Body of pancreas (tissue), 4 donors: ENCODE measurements around the gene DRC7. TPM values are rescaled to one million over a fixed set of nuclear protein-coding genes. Genes with fewer than 3 reads are reported as not detected.
"Not testable (repeated sequence)": the region's sequence is repeated elsewhere in the genome, so short reads cannot be mapped to it uniquely, and the experiment has no call there.

ENCODE experiments used
- ATAC-seq: fragments of 150-250 bp; one replicate; pipeline ENCODE4 v1.9.1; 2016
- DNase-seq, 4 donors: peaks; one replicate each; pipeline ENCODE4 v3.0.0-alpha.2; 2019
- H3K27ac ChIP-seq, 4 donors: fragments of 200-600 bp; sonication (generic); 1 replicate in 3 of 4; 2 replicates in 1 of 4; pipeline versions ENCODE4 v1.5.1 to v1.6.1; 2016 to 2019; ENCODE audit warnings: mild to moderate bottlenecking in 1 of 4, mixed read lengths in 1 of 4, moderate library complexity in 1 of 4
- H3K27me3 ChIP-seq, 2 donors: fragments of 200-600 bp; sonication (generic); one replicate each; pipeline ENCODE4 v1.6.0; 2016; ENCODE audit warnings: mild to moderate bottlenecking in 1 of 2
- H3K36me3 ChIP-seq, 2 donors: fragments of 200-600 bp; sonication (generic); replicated peaks in 1 of 2; 2 replicates each; pipeline ENCODE4 v1.5.1; 2016; ENCODE audit warnings: low read depth in 2 of 2; ENCODE audit not compliant: insufficient read depth in 1 of 2
- H3K4me1 ChIP-seq: fragments of 200-600 bp; sonication (generic); one replicate; pipeline ENCODE4 v1.6.0; 2016
- H3K4me3 ChIP-seq, 2 donors: fragments of 200-600 bp; sonication (generic); 1 replicate in 1 of 2; 2 replicates in 1 of 2; pipeline ENCODE4 v1.5.1; 2016 to 2019
- H3K9me3 ChIP-seq, 3 donors: fragments of 200-600 bp; sonication (generic); 1 replicate in 2 of 3; 2 replicates in 1 of 3; pipeline ENCODE4 v1.5.1; 2016
- CTCF ChIP-seq, 7 experiments: fragments of 450-650 bp in 4 of 7; fragments of 200-600 bp in 3 of 7; sonication (generic) in 3 of 7; IDR thresholded peaks; one replicate each; pipeline ENCODE4 v1.5.1; 2016 to 2019; ENCODE audit warnings: antibody characterized with exemption in 7 of 7
- POLR2A ChIP-seq, 3 donors: fragments of 450-650 bp; IDR thresholded peaks; one replicate each; pipeline ENCODE4 v1.6.1; 2016; ENCODE audit warnings: antibody characterized with exemption in 3 of 3, mild to moderate bottlenecking in 2 of 3
- WGBS, 2 donors: methylation state at CpG; one replicate each; pipeline ENCODE4 v1.1.5; 2017; 5-methylcytosine and 5-hydroxymethylcytosine counted together
- intact Hi-C: fragments of 100-400 bp; cut with DNase I; formaldehyde crosslinking; loops from one replicate; pipeline ENCODE4 v1.15.1; 2023
- total RNA-seq, 2 donors: library from RNA; depleted of rRNA; stranded (reverse); fragments of >200 nt; gene quantifications; one replicate each; pipeline ENCODE4 v1.1.0, GENCODE V29; 2016

DRC7 gene
- total RNA-seq, 2 donors from 2014 or later = 1.3 TPM; not detected in 1

- intact Hi-C loops = no loop called here
- DNase-seq (peak in 1 of 4 donors; percentile 9), ATAC-seq (no peak)
- H3K4me1 ChIP-seq = no peaks in the 10 kb centered on the region
- H3K27me3 ChIP-seq = no peaks in the 10 kb centered on the region
- WGBS, 2 donors = 85 to 86% methylated on average over 17 to 20 of the region's 20 CpGs
- no peak overlapping the region for H3K27ac ChIP-seq
- H3K9me3 ChIP-seq = no peaks in the 10 kb centered on the region
- peaks cover 2 to 5% of the 10 kb centered on the region in 2 donors for H3K36me3 ChIP-seq
- H3K4me3 ChIP-seq = no peak overlapping the region
- TF ChIP-seq POLR2A (IDR thresholded peaks at IDR 0.05) (no peak), CTCF (IDR thresholded peaks at IDR 0.05) (no peak)
Measured at GRCh38 chr16:57668630-57669475, 25.8 kb upstream of the DRC7 start.

- Histone ChIP-seq H3K4me3 (no peak overlapping the region), H3K4me1 (no peaks in the 10 kb centered on the region), H3K27me3 (no peaks in the 10 kb centered on the region), H3K27ac (no peak overlapping the region), H3K9me3 (no peaks in the 10 kb centered on the region), H3K36me3 (peaks cover 0 to under 1% of the 10 kb centered on the region in 2 donors)
- intact Hi-C loops = no loop called here
- DNase-seq = peak in 1 of 4 donors; percentile 19
- 66 to 83% methylated on average over 5 to 12 of the region's 12 CpGs for WGBS, 2 donors
- peak in 3 of 7 experiments; percentile 16 to 31 (median 23) for TF ChIP-seq CTCF (IDR thresholded peaks at IDR 0.05)
- TF ChIP-seq POLR2A (IDR thresholded peaks at IDR 0.05) = no peak
- ATAC-seq = no peak
Measured at GRCh38 chr16:57669476-57670162, 25.0 kb upstream of the DRC7 start.

- WGBS, 2 donors = 73 to 76% methylated on average over 4 of the region's 4 CpGs
Measured at GRCh38 chr16:57670196-57670595, 24.4 kb upstream of the DRC7 start.

GRCh38 chr16:57671451-57671850, 23.2 kb upstream of the DRC7 start:
- ATAC-seq, H3K27ac ChIP-seq, intact Hi-C loops, H3K27me3 ChIP-seq, H3K4me3 ChIP-seq, H3K4me1 ChIP-seq, H3K9me3 ChIP-seq, H3K36me3 ChIP-seq: not testable (repeated sequence)
- peak in 1 of 4 donors; percentile 2 for DNase-seq
- 83 to 92% methylated on average over 7 of the region's 7 CpGs for WGBS, 2 donors

More at GRCh38 chr16:57670196-57670595, 24.4 kb upstream of the DRC7 start:
- H3K27me3 ChIP-seq = no peaks in the 10 kb centered on the region
- no peaks in the 10 kb centered on the region for H3K9me3 ChIP-seq
- intact Hi-C loops = no loop called here
- H3K36me3 ChIP-seq = no peaks in the 10 kb centered on the region
- H3K4me1 ChIP-seq = no peaks in the 10 kb centered on the region
- no peak overlapping the region for H3K27ac ChIP-seq
- ATAC-seq (no peak), DNase-seq (peak in 1 of 4 donors; percentile 2)
- no peak overlapping the region for H3K4me3 ChIP-seq
- TF ChIP-seq CTCF (IDR thresholded peaks at IDR 0.05) (no peak), POLR2A (IDR thresholded peaks at IDR 0.05) (no peak)

- H3K27me3 ChIP-seq = no peaks in the 10 kb centered on the region
- H3K9me3 ChIP-seq = no peaks in the 10 kb centered on the region
- DNase-seq = no peak
- intact Hi-C loops = no loop called here
- peaks cover 5% of the 10 kb centered on the region for H3K4me1 ChIP-seq
- no peak overlapping the region for H3K27ac ChIP-seq
- no peak for TF ChIP-seq CTCF (IDR thresholded peaks at IDR 0.05)
- no peak for TF ChIP-seq POLR2A (IDR thresholded peaks at IDR 0.05)
- no peaks in the 10 kb centered on the region for H3K36me3 ChIP-seq
- 68 to 74% methylated on average over 3 of the region's 3 CpGs for WGBS, 2 donors
- no peak overlapping the region for H3K4me3 ChIP-seq
- no peak for ATAC-seq
Measured at GRCh38 chr16:57672416-57672815, 22.2 kb upstream of the DRC7 start.
